CD14-positive monocyte (primary cell): ENCODE data around the gene AMBP. TPM values are rescaled to one million over a fixed set of nuclear protein-coding genes. Genes with fewer than 3 reads are reported as not detected.

Experiments
- DNase-seq, 3 donors: peaks; one replicate each; pipeline ENCODE4 v3.0.0-alpha.2; 2011 to 2022
- H2AFZ ChIP-seq: 2 replicates; pipeline ENCODE4 v1.6.0; 2012; ENCODE audit warnings: mild to moderate bottlenecking, low read depth, low read length, inconsistent platforms; ENCODE audit not compliant: insufficient read depth, poor library complexity, severe bottlenecking
- H3K27ac ChIP-seq, 2 donors: 1 replicate in 1 of 2; 2 replicates in 1 of 2; pipeline ENCODE4 v1.5.1; 2012 to 2013; ENCODE audit warnings: low read length in 2 of 2, control low read depth in 1 of 2, inconsistent platforms in 1 of 2, low read depth in 1 of 2, mild to moderate bottlenecking in 1 of 2
- H3K27me3 ChIP-seq, 2 donors: one replicate each; pipeline versions ENCODE4 v1.6.0 to v1.6.1; 2011 to 2013; ENCODE audit warnings: low read length in 2 of 2; ENCODE audit not compliant: control insufficient read depth in 2 of 2, insufficient read depth in 2 of 2
- H3K36me3 ChIP-seq, 2 donors: replicated peaks in 1 of 2; 1 replicate in 1 of 2; 2 replicates in 1 of 2; pipeline versions ENCODE4 v1.5.1 to v1.6.1; 2012 to 2013; ENCODE audit warnings: low read length in 2 of 2, control low read depth in 1 of 2, inconsistent platforms in 1 of 2, mild to moderate bottlenecking in 1 of 2; ENCODE audit not compliant: insufficient read depth in 2 of 2, control insufficient read depth in 1 of 2
- H3K4me1 ChIP-seq, 2 donors: 1 replicate in 1 of 2; 2 replicates in 1 of 2; pipeline versions ENCODE4 v1.5.1 to v1.6.1; 2012 to 2013; ENCODE audit warnings: low read length in 2 of 2, control low read depth in 1 of 2, inconsistent platforms in 1 of 2, mild to moderate bottlenecking in 1 of 2, moderate library complexity in 1 of 2; ENCODE audit not compliant: insufficient read depth in 2 of 2, control insufficient read depth in 1 of 2
- H3K4me2 ChIP-seq: replicated peaks from 2 replicates; pipeline ENCODE3; 2012; ENCODE audit warnings: low read length, moderate library complexity, mild to moderate bottlenecking; ENCODE audit not compliant: poor library complexity, severe bottlenecking; ENCODE audit errors: extremely low read depth
- H3K4me3 ChIP-seq, 3 experiments: fragments of 200-600 bp in 1 of 3; sonication (generic) in 1 of 3; replicated peaks in 1 of 3; 1 replicate in 2 of 3; 2 replicates in 1 of 3; pipeline ENCODE4 v1.5.1; 2011 to 2013; ENCODE audit warnings: low read length in 3 of 3, mild to moderate bottlenecking in 3 of 3, control low read depth in 2 of 3, low read depth in 2 of 3, inconsistent platforms in 1 of 3, moderate library complexity in 1 of 3
- H3K79me2 ChIP-seq: 2 replicates; pipeline ENCODE4 v1.6.0; 2012; ENCODE audit warnings: mild to moderate bottlenecking, control low read depth, inconsistent platforms, low read length, moderate library complexity; ENCODE audit not compliant: insufficient read depth
- H3K9ac ChIP-seq: 2 replicates; pipeline ENCODE4 v1.6.0; 2017; ENCODE audit warnings: low read length, mild to moderate bottlenecking; ENCODE audit not compliant: insufficient read depth, poor library complexity, severe bottlenecking
- H3K9me3 ChIP-seq, 2 donors: replicated peaks in 1 of 2; 1 replicate in 1 of 2; 2 replicates in 1 of 2; pipeline versions ENCODE4 v1.5.1 to v1.6.1; 2012 to 2013; ENCODE audit warnings: low read length in 2 of 2, control low read depth in 1 of 2; ENCODE audit not compliant: control insufficient read depth in 1 of 2, insufficient read depth in 1 of 2
- H4K20me1 ChIP-seq: 2 replicates; pipeline ENCODE4 v1.6.0; 2012; ENCODE audit warnings: mild to moderate bottlenecking, low read length, control low read depth, moderate library complexity; ENCODE audit not compliant: insufficient read depth
- H3K27ac Mint-ChIP-seq, 7 donors: one replicate each; pipeline ENCODE4 v1.8.0; 2020; ENCODE audit warnings: mild to moderate bottlenecking in 7 of 7, mixed read lengths in 7 of 7, moderate library complexity in 6 of 7, inconsistent platforms in 2 of 7
- H3K27me3 Mint-ChIP-seq, 3 donors: one replicate each; pipeline ENCODE4 v1.8.0; 2021 to 2022; ENCODE audit warnings: low read depth in 3 of 3, mild to moderate bottlenecking in 3 of 3, mixed read lengths in 3 of 3, moderate library complexity in 3 of 3, inconsistent platforms in 1 of 3
- H3K36me3 Mint-ChIP-seq, 2 donors: one replicate each; pipeline ENCODE4 v1.8.0; 2020; ENCODE audit warnings: mixed read lengths in 2 of 2, inconsistent platforms in 1 of 2, mild to moderate bottlenecking in 1 of 2
- H3K4me1 Mint-ChIP-seq: one replicate; pipeline ENCODE4 v1.8.0; 2020; ENCODE audit warnings: mild to moderate bottlenecking, mixed read lengths
- H3K4me3 Mint-ChIP-seq, 2 donors: one replicate each; pipeline ENCODE4 v1.8.0; 2020; ENCODE audit warnings: mild to moderate bottlenecking in 2 of 2, mixed read lengths in 2 of 2, moderate library complexity in 1 of 2
- H3K9me3 Mint-ChIP-seq, 7 donors: one replicate each; pipeline ENCODE4 v1.8.0; 2020 to 2022; ENCODE audit warnings: mixed read lengths in 7 of 7, mild to moderate bottlenecking in 6 of 7, moderate library complexity in 6 of 7, inconsistent platforms in 2 of 7
- CTCF ChIP-seq: fragments of 200-600 bp; IDR thresholded peaks from one replicate; pipeline ENCODE4 v1.8.0; 2022; ENCODE audit warnings: antibody characterized with exemption, mild to moderate bottlenecking
- WGBS: methylation state at CpG from one replicate; pipeline ENCODE4 v1.1.5; 2013; ENCODE audit warnings: missing lambda C conversion rate; ENCODE audit not compliant: insufficient coverage; 5-methylcytosine and 5-hydroxymethylcytosine counted together
- intact Hi-C, 2 donors: fragments of 100-400 bp; cut with micrococcal nuclease; formaldehyde crosslinking; loops; one replicate each; pipeline versions ENCODE4 v1.15.0 to v1.15.1; 2023
- polyA plus RNA-seq, 3 donors: library from polyadenylated mRNA; depleted of rRNA in 1 of 3; unstranded in 2 of 3; stranded (reverse) in 1 of 3; fragments of 300-500 nt in 2 of 3; fragments of >200 nt in 1 of 3; fragmentation: Illumina TruSeq in 2 of 3; gene quantifications; 1 replicate in 2 of 3; 2 replicates in 1 of 3; pipeline ENCODE4 v1.2.3, GENCODE V29; 2012 to 2021

AMBP gene
- polyA plus RNA-seq, 3 donors, result not detected

- intact Hi-C loops, result no loop called here
- no peaks in the 10 kb centered on the region for H3K36me3 ChIP-seq
- H3K4me3 ChIP-seq, result no peak overlapping the region
- no peak overlapping the region for H3K27ac ChIP-seq
- no CpG with 5 or more reads among the region's 7 CpGs for WGBS
- Mint-ChIP-seq H3K36me3 (peaks cover 0 to 14% of the 10 kb centered on the region in 2 donors), H3K27me3 (peaks cover 0 to 1% (median 1%) of the 10 kb centered on the region in 3 donors), H3K4me1 (no peaks in the 10 kb centered on the region), H3K27ac (no peak overlapping the region), H3K4me3 (no peak overlapping the region), H3K9me3 (no peaks in the 10 kb centered on the region)
- no peaks in the 10 kb centered on the region for H4K20me1 ChIP-seq
- H3K9me3 ChIP-seq, result no peaks in the 10 kb centered on the region
- no peak overlapping the region for H3K4me2 ChIP-seq
- H3K79me2 ChIP-seq, result no peaks in the 10 kb centered on the region
- no peak overlapping the region for H3K9ac ChIP-seq
- no peaks in the 10 kb centered on the region for H3K4me1 ChIP-seq
- H3K27me3 ChIP-seq, result no peaks in the 10 kb centered on the region
- DNase-seq, result no peak
- H2AFZ ChIP-seq, result no peak overlapping the region
- TF ChIP-seq CTCF, result no peak
Observed at GRCh38 chr9:114055894-114056293, 22.2 kb downstream of the AMBP start.

- intact Hi-C loops, result no loop called here
- WGBS, result 91% methylated on average over 18 of the region's 18 CpGs
- peaks cover 0 to 16% of the 10 kb centered on the region in 2 donors for H3K36me3 Mint-ChIP-seq
Observed at GRCh38 chr9:114055061-114055460, 23.0 kb downstream of the AMBP start.

More at GRCh38 chr9:114055061-114055460, 23.0 kb downstream of the AMBP start:
- no peaks in the 10 kb centered on the region for H3K9me3 ChIP-seq
- no peak overlapping the region for H3K27ac ChIP-seq
- no peak for TF ChIP-seq CTCF
- no peaks in the 10 kb centered on the region for H3K79me2 ChIP-seq
- DNase-seq, result no peak
- no peak overlapping the region for H2AFZ ChIP-seq
- Mint-ChIP-seq H3K27ac (no peak overlapping the region), H3K27me3 (peaks cover 0 to 2% (median 0%) of the 10 kb centered on the region in 3 donors), H3K4me1 (no peaks in the 10 kb centered on the region), H3K4me3 (no peak overlapping the region), H3K9me3 (no peaks in the 10 kb centered on the region)
- no peaks in the 10 kb centered on the region for H4K20me1 ChIP-seq
- H3K4me1 ChIP-seq, result no peaks in the 10 kb centered on the region
- H3K4me3 ChIP-seq, result no peak overlapping the region
- no peak overlapping the region for H3K9ac ChIP-seq
- no peak overlapping the region for H3K4me2 ChIP-seq
- peaks cover 2 to 8% of the 10 kb centered on the region in 2 donors for H3K36me3 ChIP-seq
- no peaks in the 10 kb centered on the region for H3K27me3 ChIP-seq
